Stomach (tissue), 4 donors: ENCODE measurements around the gene KCNJ9.

ENCODE experiments used
- POLR2A ChIP-seq, 4 donors: fragments of 450-650 bp; IDR thresholded peaks; one replicate each; pipeline ENCODE4 v1.6.1; 2016; ENCODE audit warnings: antibody characterized with exemption in 4 of 4, control low read depth in 2 of 4, mild to moderate bottlenecking in 1 of 4, moderate library complexity in 1 of 4
- POLR2AphosphoS5 ChIP-seq, 3 donors: sonication (generic); formaldehyde crosslinking; IDR thresholded peaks; one replicate each; pipeline ENCODE4 v1.6.1; 2016; ENCODE audit warnings: antibody characterized with exemption in 3 of 3
- TF ChIP-seq, protein P1 (sequence below), 7 experiments: fragments of 450-650 bp in 4 of 7; fragments of 200-600 bp in 3 of 7; sonication (generic) in 3 of 7; IDR thresholded peaks; one replicate each; pipeline ENCODE4 v1.5.1; 2016 to 2019; ENCODE audit warnings: antibody characterized with exemption in 7 of 7, control low read depth in 2 of 7, mild to moderate bottlenecking in 1 of 7

DNA sequence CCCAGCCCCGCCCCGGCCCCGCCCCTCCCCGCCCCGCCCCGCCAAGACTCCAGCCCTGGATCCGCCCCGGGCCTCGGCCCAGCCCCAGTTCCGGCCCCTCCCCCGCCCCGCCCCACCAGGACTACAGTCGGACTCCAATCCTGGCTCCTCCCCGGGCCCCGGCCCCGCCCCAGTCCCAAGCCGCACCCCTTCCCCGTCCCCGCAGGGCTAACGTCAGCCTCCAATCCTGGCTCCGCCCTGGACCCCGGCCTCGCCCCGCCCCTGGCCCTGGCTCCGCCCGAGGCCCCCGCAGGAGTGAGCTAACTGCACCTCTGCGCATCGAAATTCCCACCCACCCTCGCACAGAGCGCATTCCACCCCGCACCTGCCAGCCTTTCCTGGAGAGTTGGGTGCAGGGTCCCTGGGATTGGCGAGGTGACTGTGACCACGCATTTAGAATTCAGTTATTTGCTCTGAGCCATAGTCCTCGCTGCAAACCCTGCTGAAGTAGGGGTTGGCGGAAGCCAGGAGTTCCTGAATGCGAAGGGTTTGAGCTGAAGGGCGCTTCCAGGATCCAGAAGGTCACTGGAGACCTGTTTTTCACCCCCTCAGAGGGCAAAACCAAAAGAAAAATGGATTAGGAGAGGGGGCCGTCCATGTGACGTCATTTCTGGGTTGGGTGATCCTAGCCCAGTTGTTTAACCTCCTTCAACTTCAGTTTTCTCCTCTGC is 17.7 kb downstream of the KCNJ9 start:
- TF ChIP-seq, protein P1, sequence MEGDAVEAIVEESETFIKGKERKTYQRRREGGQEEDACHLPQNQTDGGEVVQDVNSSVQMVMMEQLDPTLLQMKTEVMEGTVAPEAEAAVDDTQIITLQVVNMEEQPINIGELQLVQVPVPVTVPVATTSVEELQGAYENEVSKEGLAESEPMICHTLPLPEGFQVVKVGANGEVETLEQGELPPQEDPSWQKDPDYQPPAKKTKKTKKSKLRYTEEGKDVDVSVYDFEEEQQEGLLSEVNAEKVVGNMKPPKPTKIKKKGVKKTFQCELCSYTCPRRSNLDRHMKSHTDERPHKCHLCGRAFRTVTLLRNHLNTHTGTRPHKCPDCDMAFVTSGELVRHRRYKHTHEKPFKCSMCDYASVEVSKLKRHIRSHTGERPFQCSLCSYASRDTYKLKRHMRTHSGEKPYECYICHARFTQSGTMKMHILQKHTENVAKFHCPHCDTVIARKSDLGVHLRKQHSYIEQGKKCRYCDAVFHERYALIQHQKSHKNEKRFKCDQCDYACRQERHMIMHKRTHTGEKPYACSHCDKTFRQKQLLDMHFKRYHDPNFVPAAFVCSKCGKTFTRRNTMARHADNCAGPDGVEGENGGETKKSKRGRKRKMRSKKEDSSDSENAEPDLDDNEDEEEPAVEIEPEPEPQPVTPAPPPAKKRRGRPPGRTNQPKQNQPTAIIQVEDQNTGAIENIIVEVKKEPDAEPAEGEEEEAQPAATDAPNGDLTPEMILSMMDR (IDR thresholded peaks at IDR 0.05) = no peak
- TF ChIP-seq POLR2A (IDR thresholded peaks at IDR 0.05) (no peak), POLR2AphosphoS5 (IDR thresholded peaks at IDR 0.05) (peak; percentile 43 to 78 (median 73))
